T follicular helper cell (primary cell): Measurements from ENCODE around the gene BMPER.

Source experiments
- DNase-seq: peaks from one replicate; pipeline ENCODE4 v3.0.0-alpha.2; 2020; ENCODE audit warnings: low read depth
- total RNA-seq, 2 experiments: gene quantifications; one replicate each; lab custom pipeline; 2026; lab: John Stamatoyannopoulos, UW

Gene BMPER
- total RNA-seq, result 0.04 to 0.06 reads per million in 2 experiments

DNA sequence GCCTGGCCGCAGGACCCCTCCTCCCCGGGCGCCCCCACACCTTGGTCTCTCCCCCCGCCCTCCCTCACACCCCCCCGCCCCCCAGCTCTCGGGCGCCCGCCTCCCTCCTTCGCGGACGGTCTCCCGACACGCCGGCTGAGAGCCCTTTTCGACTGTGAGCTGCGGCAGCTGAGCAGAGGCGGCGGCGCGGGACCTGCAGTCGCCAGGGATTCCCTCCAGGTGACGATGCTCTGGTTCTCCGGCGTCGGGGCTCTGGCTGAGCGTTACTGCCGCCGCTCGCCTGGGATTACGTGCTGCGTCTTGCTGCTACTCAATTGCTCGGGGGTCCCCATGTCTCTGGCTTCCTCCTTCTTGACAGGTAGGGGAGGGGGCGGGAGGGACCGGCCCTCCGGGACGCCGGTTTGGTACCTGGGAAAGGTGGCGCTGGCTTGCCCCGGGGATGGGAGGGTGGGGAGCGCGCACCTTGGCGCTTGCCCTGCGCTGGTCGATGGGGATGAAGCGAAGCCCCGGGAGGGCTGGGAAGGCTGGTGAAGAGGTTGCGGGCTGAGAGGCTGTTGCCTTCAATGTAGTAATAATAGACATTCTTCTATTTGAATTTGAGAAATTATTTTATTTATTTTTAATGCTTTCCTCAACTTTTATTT is at the start of gene BMPER:
BMPER (plus strand) TSS at position 151 of the 644 bp plus-strand sequence; CDS start at position 226, 75 bp downstream.
- DNase-seq, result no peak

DNA sequence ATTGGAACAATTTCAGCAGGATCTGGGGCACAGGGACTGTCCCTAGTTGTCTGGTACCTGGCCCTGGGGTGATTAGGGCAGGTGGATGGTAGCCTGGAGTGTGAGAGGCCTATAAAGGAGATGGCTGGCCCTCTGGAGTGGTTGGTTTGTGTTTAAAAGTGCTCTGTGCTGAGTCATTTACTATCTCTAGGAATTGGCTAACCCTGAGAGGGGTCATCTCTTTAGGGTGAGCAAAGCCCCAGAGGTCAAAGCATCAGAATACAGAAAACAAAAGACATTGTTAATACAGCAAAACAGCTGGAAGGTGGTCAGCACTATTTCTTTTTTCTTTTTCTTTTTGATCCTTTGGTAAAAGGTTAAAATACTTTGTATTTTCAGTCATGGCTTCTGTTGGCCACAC is 43.4 kb upstream of the BMPER start:
- DNase-seq, result no peak

DNA sequence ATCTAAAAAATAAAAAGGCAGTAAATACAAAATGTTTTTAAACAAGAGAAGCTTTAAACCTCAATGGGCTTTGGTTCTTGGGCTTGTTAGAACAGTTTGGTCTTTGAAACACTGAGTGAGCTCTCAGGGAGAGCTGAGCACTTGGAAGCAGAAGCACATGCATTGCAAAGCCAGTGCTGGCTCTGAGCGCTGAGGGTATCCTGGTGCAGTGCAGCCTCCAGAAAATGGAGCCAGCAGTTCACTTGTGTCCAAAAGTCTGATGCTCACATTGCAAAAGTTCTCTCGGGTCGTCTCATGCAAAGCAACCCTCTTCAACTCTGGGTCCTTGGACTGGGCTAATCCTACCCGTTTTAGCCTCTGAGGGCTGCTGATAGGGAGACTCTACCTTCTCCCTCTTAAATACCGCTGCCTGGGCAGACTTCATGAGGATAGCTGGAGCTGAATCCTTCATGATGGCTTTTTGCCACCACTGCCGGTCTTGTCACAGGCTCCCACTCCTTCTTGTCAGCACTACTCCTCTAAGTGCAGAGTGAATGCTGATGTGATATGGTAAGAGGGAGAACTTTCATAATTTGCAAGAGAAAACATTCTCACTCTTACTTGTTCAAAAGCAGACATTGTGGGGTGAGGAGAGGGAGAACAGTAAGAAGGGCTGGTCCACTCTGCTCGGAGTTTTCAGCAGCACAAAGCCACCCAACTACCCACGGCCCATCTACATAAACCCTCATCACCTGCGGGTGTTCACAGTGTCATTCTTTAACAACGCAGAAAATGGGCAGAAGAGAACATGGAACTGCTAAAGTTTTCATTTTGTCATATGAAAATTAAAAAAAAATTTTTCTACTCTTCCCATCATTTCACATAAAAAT is 42.2 kb upstream of the BMPER start:
- DNase-seq, result no peak

DNA sequence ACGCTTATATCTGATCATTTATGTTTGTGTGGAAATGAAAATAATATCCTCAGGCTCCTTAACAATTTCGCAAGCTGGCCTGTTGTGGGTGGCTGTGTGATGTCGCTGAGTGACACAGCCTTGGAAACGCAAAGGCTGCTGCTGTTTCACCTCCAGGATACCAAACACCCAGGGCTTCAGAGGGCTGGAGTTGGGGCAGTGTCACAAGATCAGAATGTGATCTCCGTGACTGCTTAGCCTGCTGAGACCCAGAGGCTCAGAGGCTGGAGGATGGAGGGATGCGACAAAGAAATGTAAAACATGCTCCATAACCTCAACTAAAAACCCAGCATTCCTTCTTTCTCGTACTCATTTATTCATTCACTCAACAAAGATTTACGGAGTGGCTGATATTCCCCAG is 37.2 kb upstream of the BMPER start:
- no peak for DNase-seq

GRCh38 chr7:33869176-33869575 is 36.2 kb upstream of the BMPER start:
- DNase-seq, result no peak

GRCh38 chr7:33870120-33870519 is 35.2 kb upstream of the BMPER start:
- DNase-seq, result no peak

DNA sequence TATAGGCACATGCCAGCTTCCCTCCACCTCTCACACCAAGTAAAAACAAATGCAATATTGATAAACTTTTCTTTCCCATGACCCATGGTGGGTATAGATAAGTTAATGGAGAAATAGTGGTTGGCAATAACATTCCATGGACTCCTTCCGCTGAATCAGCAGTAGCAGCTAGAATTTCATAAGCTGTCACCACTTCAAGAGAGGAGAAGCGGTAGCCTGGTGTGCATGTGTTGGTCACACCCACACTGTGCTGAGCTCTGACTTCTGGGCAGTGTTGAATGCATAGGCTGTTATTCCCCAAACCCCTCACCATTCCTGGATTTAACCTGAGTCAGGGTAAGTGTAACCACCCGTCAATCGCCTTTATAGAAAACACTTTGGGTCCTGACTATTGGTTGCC is 32.5 kb upstream of the BMPER start:
- DNase-seq, result no peak

GRCh38 chr7:33873518-33873917 is 31.8 kb upstream of the BMPER start:
- DNase-seq, result no peak

DNA sequence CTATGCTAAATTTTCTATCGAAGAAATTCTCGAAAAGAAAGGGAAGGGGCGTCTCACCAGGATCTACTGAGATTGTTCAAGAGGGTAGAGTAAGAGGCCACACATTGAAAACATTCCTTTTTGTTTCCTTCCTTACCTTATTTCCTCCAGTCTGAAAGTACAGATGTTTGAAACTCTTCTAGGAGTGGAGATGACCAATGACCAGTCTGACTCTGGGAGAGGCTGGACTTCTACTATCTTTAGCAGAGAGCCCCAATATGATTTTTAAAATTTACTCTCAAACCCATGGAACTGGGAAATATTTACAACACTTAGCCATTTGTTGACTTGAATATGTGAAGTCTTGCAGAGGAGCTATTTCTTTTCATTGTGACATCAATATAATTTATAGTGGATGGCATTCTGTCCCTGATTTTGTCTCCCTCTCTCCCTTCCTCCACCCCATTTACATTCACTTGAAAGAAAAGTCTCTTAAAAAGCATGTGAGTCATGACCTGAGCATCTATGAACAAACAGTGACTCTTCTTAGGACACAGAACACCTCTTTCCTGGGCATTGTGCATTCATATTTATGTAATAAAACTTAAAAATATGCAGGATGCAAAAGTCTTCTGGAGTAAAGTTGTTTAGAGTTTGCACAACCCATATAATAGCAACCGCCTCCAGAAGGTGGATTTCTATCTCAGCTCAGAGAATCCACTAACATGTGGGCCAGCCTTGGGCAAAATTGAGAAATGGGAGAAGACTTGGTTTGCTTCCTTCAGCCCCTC is 31.2 kb upstream of the BMPER start:
- DNase-seq, result no peak

DNA sequence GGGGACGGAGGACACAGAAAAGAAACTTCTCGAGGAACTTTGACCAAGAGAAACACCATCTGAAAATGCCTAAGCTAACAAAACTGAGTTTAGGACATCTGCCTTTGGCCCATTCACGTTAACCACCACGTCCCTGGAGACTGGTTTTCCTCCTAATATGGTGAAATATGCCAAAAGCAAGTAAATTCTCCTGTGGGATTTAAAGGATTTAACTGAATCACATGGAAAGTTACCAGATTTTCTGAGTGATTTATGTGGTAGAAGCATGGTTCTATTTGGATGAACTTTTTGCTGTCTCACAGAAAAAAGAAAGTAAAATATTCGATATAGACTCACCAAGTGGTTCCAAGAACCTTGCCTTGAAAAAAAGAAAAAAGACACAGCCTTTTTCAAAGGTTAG is 30.4 kb upstream of the BMPER start:
- no peak for DNase-seq

DNA sequence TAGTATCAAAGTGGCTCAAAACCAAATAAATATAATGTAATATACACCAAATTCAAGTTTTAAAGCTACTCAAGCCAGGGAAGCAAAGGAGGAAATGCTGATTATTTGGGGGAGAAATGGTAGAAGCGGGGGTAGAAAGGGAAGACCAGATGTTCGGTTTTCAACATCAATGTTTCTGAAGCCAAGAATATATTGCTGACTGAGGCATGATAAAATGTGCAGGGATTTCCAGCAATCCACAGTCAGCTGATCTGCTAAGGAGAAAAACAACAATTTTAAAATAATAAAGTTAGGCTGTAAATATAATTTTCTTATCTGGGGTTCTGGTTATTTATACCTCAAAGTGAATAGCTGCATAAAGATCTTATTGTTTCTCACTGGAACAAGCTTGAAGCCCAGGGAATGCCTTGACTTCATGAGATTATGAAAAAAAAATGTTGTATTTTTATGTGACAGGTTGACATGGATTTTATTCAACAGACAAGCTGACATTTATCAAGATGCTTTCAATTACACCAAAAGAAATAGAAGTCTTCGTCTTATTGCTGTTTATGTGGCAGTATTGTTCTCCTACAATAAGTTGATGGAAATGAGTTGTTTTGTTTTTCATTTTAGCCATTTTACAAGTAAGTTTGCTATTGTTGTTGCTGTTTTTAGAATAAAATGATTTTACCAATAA is 28.6 kb upstream of the BMPER start:
- no peak for DNase-seq

GRCh38 chr7:33880787-33881186 is 24.6 kb upstream of the BMPER start:
- DNase-seq, result no peak

- DNase-seq, result no peak
Observed at GRCh38 chr7:33881316-33881715, 24.0 kb upstream of the BMPER start.

DNA sequence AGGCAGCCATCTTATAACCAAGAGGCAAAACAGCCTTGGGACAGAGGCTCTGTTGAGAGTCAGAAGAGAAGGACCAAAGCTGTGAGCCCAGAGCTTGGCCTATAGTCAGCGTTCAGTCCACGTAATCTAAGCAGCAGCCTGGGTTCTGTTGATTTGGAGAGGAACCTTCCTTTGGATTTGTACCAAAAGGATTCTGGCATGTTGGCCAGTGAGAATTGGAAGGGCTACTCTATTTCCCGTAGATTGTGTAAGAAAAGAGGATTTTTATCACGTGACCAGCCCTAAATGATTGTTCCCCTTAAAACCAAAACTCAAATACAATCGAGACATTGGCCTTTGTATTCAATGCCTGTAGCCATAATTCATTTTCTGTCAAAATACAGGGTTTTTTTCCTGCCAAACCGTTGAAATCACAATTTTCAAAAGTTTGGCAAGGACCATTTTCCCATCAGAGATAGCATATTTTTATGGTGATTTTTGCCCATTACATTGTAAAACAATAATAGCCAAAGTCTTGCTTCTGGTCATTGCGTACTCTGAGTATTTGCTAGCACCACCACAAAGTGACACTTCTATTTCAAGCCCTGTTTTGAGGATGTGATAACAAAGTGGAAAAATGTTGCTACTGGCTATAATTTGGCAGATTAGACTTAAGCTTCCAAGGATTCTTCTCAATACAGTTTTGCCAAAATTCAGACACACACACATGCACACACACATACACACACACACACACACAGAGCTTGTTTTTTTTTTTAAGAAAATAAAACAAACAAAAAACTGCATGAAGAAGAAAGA is 23.1 kb upstream of the BMPER start:
- no peak for DNase-seq

DNA sequence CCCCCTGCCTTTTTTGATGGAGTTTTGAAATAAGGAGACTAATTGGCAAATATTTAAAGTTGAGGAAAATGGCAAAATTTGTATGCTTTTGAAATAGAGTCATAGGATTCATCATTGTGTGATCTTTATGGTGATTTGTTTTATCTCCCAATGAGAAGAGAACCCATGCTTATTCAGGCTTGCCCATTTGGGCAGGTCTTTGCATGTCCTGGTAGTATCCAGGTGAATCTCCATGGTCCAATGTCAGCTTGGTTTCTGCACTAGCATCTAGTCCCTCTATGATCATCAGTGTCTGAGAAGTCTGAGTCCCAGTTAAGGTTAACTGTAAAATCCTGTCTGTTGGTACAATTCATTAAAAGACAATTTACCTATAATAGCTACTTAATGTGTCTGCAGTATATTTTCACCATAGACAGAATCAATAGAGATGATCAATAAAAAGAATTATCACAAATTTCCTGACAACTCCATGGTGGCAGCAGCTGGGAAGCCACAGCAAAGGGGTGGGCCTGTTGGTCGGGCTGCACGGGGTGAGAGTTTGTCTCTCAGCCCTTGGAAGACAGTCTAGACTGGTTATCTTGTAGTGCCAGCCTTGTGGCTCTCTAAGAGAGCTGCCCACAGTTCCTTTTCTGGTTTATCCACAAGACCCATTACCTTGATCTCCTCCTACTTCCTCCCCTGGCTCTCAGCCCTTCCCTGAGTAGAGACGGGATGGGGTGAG is 22.2 kb upstream of the BMPER start:
- no peak for DNase-seq

DNA sequence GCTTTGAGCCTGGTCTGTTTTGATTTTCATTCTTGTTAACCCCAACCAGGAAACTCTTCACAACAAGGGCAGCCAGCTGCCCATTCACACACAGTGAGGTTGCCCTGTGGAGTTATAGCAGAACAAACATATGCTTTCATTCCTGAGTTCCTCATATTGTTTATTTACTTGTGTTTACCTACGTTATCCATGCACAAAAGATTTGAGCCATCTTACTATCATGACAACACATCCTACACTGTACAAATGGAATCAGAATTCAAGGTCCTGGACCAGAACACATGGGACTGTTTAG is 21.7 kb upstream of the BMPER start:
- no peak for DNase-seq

- no peak for DNase-seq
Observed at GRCh38 chr7:33885290-33886148, 19.8 kb upstream of the BMPER start.

GRCh38 chr7:33886149-33886623 is 19.2 kb upstream of the BMPER start:
- no peak for DNase-seq

GRCh38 chr7:33887266-33887975 is 17.9 kb upstream of the BMPER start:
- DNase-seq, result no peak
